Measurements from ENCODE around the gene CASKIN1.

GRCh38 chr16:2237493-2238149 lies 41.2 kb upstream of the CASKIN1 start:
- TF ChIP-seq GATA2 (IDR thresholded peaks at IDR 0.05; ENCODE audit: low read depth, low read length) (no peak), GATA3 (IDR thresholded peaks at IDR 0.05; ENCODE audit: low read depth, low read length) (no peak)

Data from SH-SY5Y (cell line).